Esophagus squamous epithelium (tissue), 4 donors: ENCODE data around the gene TEX2.
A peak's percentile ranks its signal among the peaks of the same experiment; 100 is the strongest.

Experiments used
- POLR2A ChIP-seq, 4 donors: fragments of 450-650 bp; IDR thresholded peaks; one replicate each; pipeline ENCODE4 v1.6.1; 2017; ENCODE audit warnings: antibody characterized with exemption in 4 of 4, mild to moderate bottlenecking in 4 of 4, moderate library complexity in 3 of 4
- TF ChIP-seq, protein P1 (sequence below), 6 experiments: fragments of 450-650 bp in 4 of 6; fragments of 200-600 bp in 2 of 6; sonication (generic) in 2 of 6; IDR thresholded peaks; one replicate each; pipeline ENCODE4 v1.5.1; 2016 to 2019; ENCODE audit warnings: antibody characterized with exemption in 6 of 6, mild to moderate bottlenecking in 4 of 6, moderate library complexity in 4 of 6

DNA sequence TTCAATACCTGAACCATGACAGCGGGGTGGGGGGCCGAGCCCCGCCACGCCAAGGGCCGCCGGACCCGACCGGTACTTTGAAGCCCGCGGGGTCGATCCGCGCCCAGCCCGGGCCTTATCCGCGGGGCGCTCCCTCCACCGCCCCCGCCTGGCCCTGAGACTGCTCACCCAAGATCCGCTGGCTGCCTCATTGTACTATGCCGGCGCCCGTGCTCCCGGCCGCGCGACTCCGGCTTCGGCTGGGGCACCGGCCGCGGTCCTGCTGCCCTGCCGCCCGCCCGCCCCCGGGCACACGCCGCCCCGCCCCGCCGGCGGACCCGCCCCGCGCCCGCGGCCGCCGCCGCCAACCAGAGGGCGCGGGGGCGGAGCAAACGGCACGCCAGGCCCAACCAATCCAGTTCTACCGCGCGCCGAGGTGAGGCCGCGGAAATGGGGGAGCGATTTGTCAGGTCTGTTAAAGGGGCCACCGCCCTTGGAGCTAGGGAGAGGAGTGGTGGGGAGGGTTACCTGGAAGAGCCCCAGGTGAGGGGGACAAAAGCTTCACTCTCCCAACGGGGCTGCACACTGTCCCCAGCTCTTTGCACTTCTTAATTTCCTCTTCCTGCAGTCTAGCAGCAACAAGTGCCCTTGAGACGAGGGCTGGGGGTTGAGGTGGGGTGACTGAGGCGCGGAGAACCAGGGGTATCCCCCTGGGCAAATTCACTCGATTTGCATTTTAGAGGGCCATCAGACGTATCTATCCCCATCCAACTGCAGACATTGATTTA lies at the start of gene TEX2:
- TF ChIP-seq, protein P1, sequence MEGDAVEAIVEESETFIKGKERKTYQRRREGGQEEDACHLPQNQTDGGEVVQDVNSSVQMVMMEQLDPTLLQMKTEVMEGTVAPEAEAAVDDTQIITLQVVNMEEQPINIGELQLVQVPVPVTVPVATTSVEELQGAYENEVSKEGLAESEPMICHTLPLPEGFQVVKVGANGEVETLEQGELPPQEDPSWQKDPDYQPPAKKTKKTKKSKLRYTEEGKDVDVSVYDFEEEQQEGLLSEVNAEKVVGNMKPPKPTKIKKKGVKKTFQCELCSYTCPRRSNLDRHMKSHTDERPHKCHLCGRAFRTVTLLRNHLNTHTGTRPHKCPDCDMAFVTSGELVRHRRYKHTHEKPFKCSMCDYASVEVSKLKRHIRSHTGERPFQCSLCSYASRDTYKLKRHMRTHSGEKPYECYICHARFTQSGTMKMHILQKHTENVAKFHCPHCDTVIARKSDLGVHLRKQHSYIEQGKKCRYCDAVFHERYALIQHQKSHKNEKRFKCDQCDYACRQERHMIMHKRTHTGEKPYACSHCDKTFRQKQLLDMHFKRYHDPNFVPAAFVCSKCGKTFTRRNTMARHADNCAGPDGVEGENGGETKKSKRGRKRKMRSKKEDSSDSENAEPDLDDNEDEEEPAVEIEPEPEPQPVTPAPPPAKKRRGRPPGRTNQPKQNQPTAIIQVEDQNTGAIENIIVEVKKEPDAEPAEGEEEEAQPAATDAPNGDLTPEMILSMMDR (IDR thresholded peaks at IDR 0.05): no peak
- TF ChIP-seq POLR2A (IDR thresholded peaks at IDR 0.05): peak in 2 of 4 donors; percentile 65 to 80
